Neural progenitor cell (in vitro differentiated cells): ENCODE data around the gene PPP2R5D. TPM values are rescaled to one million over a fixed set of nuclear protein-coding genes. Genes with fewer than 3 reads are reported as not detected.

Source experiments
- DNase-seq: peaks from one replicate; pipeline ENCODE4 v3.0.0-alpha.2; 2016; ENCODE audit warnings: low spot score
- H2AFZ ChIP-seq: fragments of 200-600 bp; sonication (generic); replicated peaks from 2 replicates; pipeline ENCODE4 v1.6.1; 2016; ENCODE audit warnings: antibody characterized with exemption
- H3F3A ChIP-seq: fragments of 200-600 bp; sonication (generic); 2 replicates; pipeline ENCODE4 v1.6.1; 2016; ENCODE audit warnings: antibody characterized with exemption, low read depth
- H3K27ac ChIP-seq: fragments of 200-600 bp; sonication (generic); 2 replicates; pipeline ENCODE4 v1.5.1; 2016; ENCODE audit warnings: mild to moderate bottlenecking
- H3K27me3 ChIP-seq: fragments of 200-600 bp; sonication (generic); 2 replicates; pipeline ENCODE4 v1.6.1; 2016; ENCODE audit warnings: mild to moderate bottlenecking, moderate library complexity
- H3K36me3 ChIP-seq: fragments of 200-600 bp; sonication (generic); 2 replicates; pipeline ENCODE4 v1.5.1; 2016
- H3K4me1 ChIP-seq: fragments of 200-600 bp; sonication (generic); 2 replicates; pipeline ENCODE4 v1.6.1; 2016; ENCODE audit warnings: mixed run types
- H3K4me2 ChIP-seq: fragments of 200-600 bp; sonication (generic); 2 replicates; pipeline ENCODE4 v1.6.1; 2016
- H3K4me3 ChIP-seq: fragments of 200-600 bp; sonication (generic); 2 replicates; pipeline ENCODE4 v1.5.1; 2016
- H3K79me2 ChIP-seq: fragments of 200-600 bp; sonication (generic); 2 replicates; pipeline ENCODE4 v1.6.1; 2016; ENCODE audit warnings: low read depth
- H3K9ac ChIP-seq: fragments of 200-600 bp; sonication (generic); 2 replicates; pipeline ENCODE4 v1.6.1; 2016
- H3K9me3 ChIP-seq: fragments of 200-600 bp; sonication (generic); 2 replicates; pipeline ENCODE4 v1.5.1; 2016; ENCODE audit warnings: low read depth
- H4K20me1 ChIP-seq: fragments of 200-600 bp; sonication (generic); 2 replicates; pipeline ENCODE4 v1.6.1; 2016; ENCODE audit warnings: low read depth
- H3K27ac Mint-ChIP-seq: 3 replicates; pipeline ENCODE4 v1.8.0; 2021; ENCODE audit warnings: mixed read lengths
- H3K27me3 Mint-ChIP-seq: 2 replicates; pipeline ENCODE4 v1.8.0; 2022; ENCODE audit warnings: low read depth, mild to moderate bottlenecking, inconsistent platforms, moderate library complexity, mixed read lengths; ENCODE audit not compliant: insufficient read depth
- H3K36me3 Mint-ChIP-seq: 3 replicates; pipeline ENCODE4 v1.8.0; 2021; ENCODE audit warnings: mixed read lengths
- H3K4me1 Mint-ChIP-seq: 3 replicates; pipeline ENCODE4 v1.8.0; 2021; ENCODE audit warnings: mixed read lengths
- H3K4me3 Mint-ChIP-seq: 3 replicates; pipeline ENCODE4 v1.8.0; 2021; ENCODE audit warnings: mild to moderate bottlenecking, moderate library complexity, mixed read lengths
- H3K9me3 Mint-ChIP-seq: 3 replicates; pipeline ENCODE4 v1.8.0; 2020; ENCODE audit warnings: mixed read lengths
- EZH2 ChIP-seq: fragments of 200-600 bp; sonication (generic); IDR thresholded peaks from 2 replicates; pipeline ENCODE4 v1.6.1; 2017; ENCODE audit warnings: antibody characterized with exemption, mild to moderate bottlenecking, moderate library complexity
- EZH2phosphoT487 ChIP-seq: fragments of 200-600 bp; sonication (generic); IDR thresholded peaks from 2 replicates; pipeline ENCODE4 v1.6.1; 2017; ENCODE audit warnings: antibody characterized with exemption
- total RNA-seq: library from RNA; depleted of rRNA; stranded (reverse); fragments of >200 nt; gene quantifications from 2 replicates; pipeline ENCODE4 v1.2.3, GENCODE V29; 2015; ENCODE audit warnings: low replicate concordance
- TF ChIP-seq, protein P1 (sequence below): fragments of 200-600 bp; sonication (generic); IDR thresholded peaks from 2 replicates; pipeline ENCODE4 v1.5.1; 2017; ENCODE audit warnings: antibody characterized with exemption, mild to moderate bottlenecking

The PPP2R5D gene
- total RNA-seq: 75.0 and 103 TPM in 2 replicates

GRCh38 chr6:42984001-42984923 is at the start of gene PPP2R5D:
PPP2R5D (plus strand) TSS chr6:42984570; CDS start chr6:42984678, 108 bp downstream.
- TF ChIP-seq EZH2phosphoT487 (no peak), EZH2 (no peak)
- TF ChIP-seq, protein P1, sequence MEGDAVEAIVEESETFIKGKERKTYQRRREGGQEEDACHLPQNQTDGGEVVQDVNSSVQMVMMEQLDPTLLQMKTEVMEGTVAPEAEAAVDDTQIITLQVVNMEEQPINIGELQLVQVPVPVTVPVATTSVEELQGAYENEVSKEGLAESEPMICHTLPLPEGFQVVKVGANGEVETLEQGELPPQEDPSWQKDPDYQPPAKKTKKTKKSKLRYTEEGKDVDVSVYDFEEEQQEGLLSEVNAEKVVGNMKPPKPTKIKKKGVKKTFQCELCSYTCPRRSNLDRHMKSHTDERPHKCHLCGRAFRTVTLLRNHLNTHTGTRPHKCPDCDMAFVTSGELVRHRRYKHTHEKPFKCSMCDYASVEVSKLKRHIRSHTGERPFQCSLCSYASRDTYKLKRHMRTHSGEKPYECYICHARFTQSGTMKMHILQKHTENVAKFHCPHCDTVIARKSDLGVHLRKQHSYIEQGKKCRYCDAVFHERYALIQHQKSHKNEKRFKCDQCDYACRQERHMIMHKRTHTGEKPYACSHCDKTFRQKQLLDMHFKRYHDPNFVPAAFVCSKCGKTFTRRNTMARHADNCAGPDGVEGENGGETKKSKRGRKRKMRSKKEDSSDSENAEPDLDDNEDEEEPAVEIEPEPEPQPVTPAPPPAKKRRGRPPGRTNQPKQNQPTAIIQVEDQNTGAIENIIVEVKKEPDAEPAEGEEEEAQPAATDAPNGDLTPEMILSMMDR: no peak
- H3K79me2 ChIP-seq: peaks cover 30% of the 10 kb centered on the region
- no peaks in the 10 kb centered on the region for H3K9me3 ChIP-seq
- no peaks in the 10 kb centered on the region for H3K27me3 Mint-ChIP-seq
- peak within 1 kb of the TSS; percentile 91 for H3K27ac Mint-ChIP-seq
- H3K36me3 Mint-ChIP-seq: peaks cover 6% of the 10 kb centered on the region
- H3K4me3 Mint-ChIP-seq: peak within 1 kb of the TSS; percentile 93
- peak within 1 kb of the TSS; percentile 95 for H3K4me2 ChIP-seq
- H3K27ac ChIP-seq: peak within 1 kb of the TSS; percentile 81
- H3K27me3 ChIP-seq: no peaks in the 10 kb centered on the region
- peak within 1 kb of the TSS; percentile 84 for H3K4me3 ChIP-seq
- no peaks in the 10 kb centered on the region for H3K36me3 ChIP-seq
- peaks cover 46% of the 10 kb centered on the region for H3K4me1 Mint-ChIP-seq
- peaks cover 17% of the 10 kb centered on the region for H3F3A ChIP-seq
- H3K4me1 ChIP-seq: peaks cover 13% of the 10 kb centered on the region
- no peaks in the 10 kb centered on the region for H3K9me3 Mint-ChIP-seq
- peak; percentile 99 for DNase-seq
- H4K20me1 ChIP-seq: peaks cover 34% of the 10 kb centered on the region
- peak within 1 kb of the TSS; percentile 81 for H3K9ac ChIP-seq
- H2AFZ ChIP-seq: peak within 1 kb of the TSS; percentile 77

DNA sequence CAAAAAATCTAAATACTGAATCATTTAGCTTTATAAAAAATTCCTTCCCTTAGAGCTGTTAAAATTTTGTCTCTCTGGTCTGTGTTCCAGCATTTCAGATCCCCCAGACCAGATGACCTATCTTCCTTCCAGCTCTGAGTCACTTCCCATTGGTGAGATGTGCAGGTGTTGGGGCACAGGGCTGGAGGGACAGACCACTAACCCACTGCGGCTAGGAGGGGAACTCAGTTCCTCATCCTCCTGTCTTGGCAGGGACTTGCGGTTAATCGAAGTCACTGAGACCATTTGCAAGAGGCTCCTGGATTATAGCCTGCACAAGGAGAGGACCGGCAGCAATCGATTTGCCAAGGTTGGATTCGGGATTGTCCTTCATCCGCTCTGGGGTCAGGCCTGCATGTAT is 49.0 kb upstream of the PPP2R5D start:
- no peak overlapping the region for H3K9ac ChIP-seq
- DNase-seq: no peak
- Mint-ChIP-seq H3K4me1 (peaks cover 14% of the 10 kb centered on the region), H3K27ac (no peak overlapping the region), H3K36me3 (peaks cover 17% of the 10 kb centered on the region), H3K4me3 (no peak overlapping the region), H3K9me3 (no peaks in the 10 kb centered on the region), H3K27me3 (peaks cover 7% of the 10 kb centered on the region)
- no peaks in the 10 kb centered on the region for H3K9me3 ChIP-seq
- H3K4me1 ChIP-seq: no peaks in the 10 kb centered on the region
- H4K20me1 ChIP-seq: peaks cover 24% of the 10 kb centered on the region
- H3K27ac ChIP-seq: no peak overlapping the region
- H3K4me2 ChIP-seq: no peak overlapping the region
- H2AFZ ChIP-seq: no peak overlapping the region
- H3K27me3 ChIP-seq: no peaks in the 10 kb centered on the region
- H3K79me2 ChIP-seq: peaks cover 57% of the 10 kb centered on the region
- no peak overlapping the region for H3K4me3 ChIP-seq
- peaks cover 12% of the 10 kb centered on the region for H3F3A ChIP-seq
- TF ChIP-seq EZH2 (no peak), EZH2phosphoT487 (no peak)
- TF ChIP-seq, protein P1: no peak
- H3K36me3 ChIP-seq: no peaks in the 10 kb centered on the region

DNA sequence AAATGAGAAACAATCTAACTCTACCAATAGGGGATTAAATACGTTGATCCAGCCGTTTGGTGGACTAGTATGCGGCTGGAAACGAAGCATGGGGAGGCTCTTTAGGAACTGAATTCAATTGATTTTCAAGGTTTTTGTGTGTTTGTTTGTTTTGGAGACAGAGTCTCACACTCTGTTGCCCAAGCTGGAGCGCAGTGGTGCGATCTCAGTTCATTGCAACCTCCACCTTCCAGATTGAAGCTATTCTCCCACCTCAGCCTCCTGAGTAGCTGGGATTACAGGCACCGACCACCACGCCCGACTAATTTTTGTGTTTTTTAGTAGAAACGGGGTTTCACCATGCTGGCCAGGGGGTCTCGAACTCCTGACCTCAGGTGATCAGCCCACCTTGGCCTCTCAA is 48.0 kb upstream of the PPP2R5D start:
- H3F3A ChIP-seq: peaks cover 1% of the 10 kb centered on the region
- H3K36me3 ChIP-seq: no peaks in the 10 kb centered on the region
- DNase-seq: no peak
- Mint-ChIP-seq H3K27ac (no peak overlapping the region), H3K4me3 (no peak overlapping the region), H3K4me1 (peaks cover 7% of the 10 kb centered on the region), H3K36me3 (peaks cover 20% of the 10 kb centered on the region), H3K9me3 (no peaks in the 10 kb centered on the region), H3K27me3 (peaks cover 7% of the 10 kb centered on the region)
- H3K4me3 ChIP-seq: no peak overlapping the region
- no peaks in the 10 kb centered on the region for H3K27me3 ChIP-seq
- TF ChIP-seq, protein P1: no peak
- TF ChIP-seq EZH2: no peak
- no peak for TF ChIP-seq EZH2phosphoT487
- no peak overlapping the region for H3K4me2 ChIP-seq
- peaks cover 24% of the 10 kb centered on the region for H4K20me1 ChIP-seq
- no peak overlapping the region for H3K27ac ChIP-seq
- no peak overlapping the region for H3K9ac ChIP-seq
- no peak overlapping the region for H2AFZ ChIP-seq
- H3K79me2 ChIP-seq: peaks cover 47% of the 10 kb centered on the region
- H3K4me1 ChIP-seq: no peaks in the 10 kb centered on the region
- H3K9me3 ChIP-seq: no peaks in the 10 kb centered on the region
